GM21717 (cell line): ENCODE data around the gene KIAA0040.

Source experiments
- ATAC-seq: cut with Tn5 transposase; IDR thresholded peaks from one replicate; pipeline ENCODE4 v1.9.1; 2021; ENCODE audit warnings: mild to moderate bottlenecking, moderate library complexity; ENCODE audit not compliant: unreplicated experiment

KIAA0040 gene

GRCh38 chr1:175203570-175204068 is 11.0 kb upstream of the KIAA0040 start:
- no peak for ATAC-seq

DNA sequence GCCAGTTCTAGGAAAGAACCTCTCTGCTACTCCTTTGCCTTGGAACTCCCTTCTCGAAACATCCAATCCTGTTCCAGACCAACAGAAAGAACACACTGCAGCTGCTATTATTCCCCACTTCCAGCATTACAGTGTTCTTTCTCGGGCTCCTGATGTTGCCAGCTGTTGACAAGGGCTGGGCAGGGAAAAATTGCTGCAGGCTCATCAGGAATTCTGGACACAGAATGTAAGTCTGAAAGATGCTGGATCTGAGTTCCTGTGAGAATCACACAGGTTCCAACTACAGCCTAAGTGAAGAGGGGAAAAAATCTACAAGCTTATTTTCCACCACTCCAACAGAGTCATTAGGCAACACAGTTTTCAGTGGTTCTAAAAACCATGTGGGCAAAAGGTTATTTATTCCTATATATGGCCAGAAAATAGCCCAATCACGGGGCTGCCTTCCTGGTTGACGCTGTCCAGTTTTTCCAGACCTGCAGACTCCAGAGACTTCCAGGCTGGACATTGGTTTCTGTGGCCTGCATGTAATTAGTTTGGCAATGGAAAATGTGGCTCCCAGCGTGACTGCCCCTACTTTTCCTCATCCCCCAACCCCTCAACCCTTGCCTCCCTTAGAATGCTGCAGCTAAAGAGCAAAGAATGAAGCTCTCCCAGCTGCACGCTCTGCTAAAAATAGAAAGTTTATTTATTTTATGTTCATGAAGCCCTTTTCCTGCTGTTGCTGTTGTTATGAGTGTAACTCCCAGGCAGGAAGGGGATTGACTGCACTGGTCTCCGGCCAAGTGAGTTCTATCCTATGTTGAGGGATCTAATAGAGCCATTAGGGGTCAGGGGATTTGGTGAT is 8.3 kb upstream of the KIAA0040 start:
- no peak for ATAC-seq

DNA sequence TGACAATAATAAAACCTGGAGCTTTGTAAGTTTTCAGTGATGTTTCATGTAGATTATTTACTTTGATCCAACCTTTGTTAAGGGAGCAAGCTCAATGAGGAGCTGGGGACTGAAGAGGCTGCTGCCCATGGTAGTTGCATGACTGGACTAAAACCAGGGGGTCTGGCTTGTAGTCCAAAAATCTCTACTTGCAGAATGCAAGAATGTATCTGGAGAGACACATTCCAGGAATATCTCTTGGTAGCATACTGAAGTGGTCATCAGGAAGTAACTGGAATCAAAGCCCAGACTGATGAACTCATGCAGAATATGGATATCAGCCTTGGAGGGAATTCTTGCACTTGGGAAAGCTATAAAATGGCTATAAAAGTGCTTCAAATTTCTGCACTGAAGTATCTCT is 5.8 kb upstream of the KIAA0040 start:
- no peak for ATAC-seq

DNA sequence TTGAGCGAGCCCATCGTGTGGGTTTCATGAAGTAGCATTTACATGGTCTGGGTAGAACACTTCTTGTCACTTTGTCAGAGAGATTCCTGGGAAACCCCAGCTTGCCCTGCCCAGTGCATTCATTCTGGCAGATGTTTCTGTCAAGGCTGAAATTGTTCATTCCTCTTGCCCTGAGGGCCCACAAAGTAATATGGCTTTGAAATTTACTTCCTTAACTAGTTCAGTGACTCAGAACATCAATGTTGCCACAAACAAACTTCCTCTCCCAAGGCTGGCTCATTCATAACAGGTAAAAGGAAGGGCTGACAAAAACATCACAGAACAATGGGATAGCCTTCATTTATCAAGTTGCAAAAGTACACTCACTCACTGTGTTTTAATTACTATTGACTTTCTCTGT is 5.0 kb upstream of the KIAA0040 start:
- no peak for ATAC-seq

- ATAC-seq, result no peak
These were observed 3.2 kb upstream of the KIAA0040 start for GRCh38 chr1:175195798-175196197.

- ATAC-seq, result no peak
These were observed 2.7 kb upstream of the KIAA0040 start for GRCh38 chr1:175195281-175195680.

DNA sequence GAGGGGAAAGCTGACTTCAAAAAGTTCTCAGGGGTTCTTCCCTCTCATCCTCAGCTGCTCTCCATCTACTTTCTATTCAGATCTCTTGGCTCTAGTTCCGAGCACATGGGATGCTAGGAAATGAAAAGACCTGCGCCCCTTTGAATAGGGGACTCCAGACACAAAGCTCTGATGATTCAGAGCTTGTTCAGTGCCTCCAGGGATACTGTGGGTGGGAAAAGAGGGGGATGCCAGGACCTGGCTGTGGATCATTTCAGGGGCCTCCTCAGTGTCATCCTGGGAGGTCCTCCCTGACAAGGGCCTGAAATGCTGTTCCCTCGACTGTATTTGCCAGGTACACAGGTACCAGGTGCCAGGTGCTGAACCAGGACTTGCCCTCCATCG is 943 bp upstream of the KIAA0040 start:
- no peak for ATAC-seq

- ATAC-seq, result no peak
These were observed 406 bp downstream of the KIAA0040 start for GRCh38 chr1:175192111-175192629.

DNA sequence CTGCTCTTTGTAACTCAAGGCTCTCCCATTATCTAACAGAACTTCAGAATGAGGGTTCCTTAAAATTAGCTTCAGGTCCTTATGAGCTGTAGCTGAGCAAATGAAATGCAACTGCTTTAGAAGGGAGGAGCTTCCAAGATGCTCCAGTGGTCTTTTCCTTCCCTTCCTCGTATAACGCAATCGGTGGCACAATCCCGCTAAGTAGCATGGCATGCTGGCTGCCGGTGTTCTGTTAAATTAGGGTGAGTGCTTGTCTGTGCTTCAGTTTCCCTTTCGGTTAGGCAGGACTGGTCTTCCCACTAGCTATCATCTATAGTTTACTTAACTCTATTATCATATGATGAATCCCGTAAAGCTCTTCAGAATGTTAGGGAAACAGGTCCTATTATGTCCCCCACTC is 917 bp downstream of the KIAA0040 start:
- no peak for ATAC-seq

- peak; percentile 62 for ATAC-seq
These were observed 3.6 kb downstream of the KIAA0040 start for GRCh38 chr1:175188936-175189335.

DNA sequence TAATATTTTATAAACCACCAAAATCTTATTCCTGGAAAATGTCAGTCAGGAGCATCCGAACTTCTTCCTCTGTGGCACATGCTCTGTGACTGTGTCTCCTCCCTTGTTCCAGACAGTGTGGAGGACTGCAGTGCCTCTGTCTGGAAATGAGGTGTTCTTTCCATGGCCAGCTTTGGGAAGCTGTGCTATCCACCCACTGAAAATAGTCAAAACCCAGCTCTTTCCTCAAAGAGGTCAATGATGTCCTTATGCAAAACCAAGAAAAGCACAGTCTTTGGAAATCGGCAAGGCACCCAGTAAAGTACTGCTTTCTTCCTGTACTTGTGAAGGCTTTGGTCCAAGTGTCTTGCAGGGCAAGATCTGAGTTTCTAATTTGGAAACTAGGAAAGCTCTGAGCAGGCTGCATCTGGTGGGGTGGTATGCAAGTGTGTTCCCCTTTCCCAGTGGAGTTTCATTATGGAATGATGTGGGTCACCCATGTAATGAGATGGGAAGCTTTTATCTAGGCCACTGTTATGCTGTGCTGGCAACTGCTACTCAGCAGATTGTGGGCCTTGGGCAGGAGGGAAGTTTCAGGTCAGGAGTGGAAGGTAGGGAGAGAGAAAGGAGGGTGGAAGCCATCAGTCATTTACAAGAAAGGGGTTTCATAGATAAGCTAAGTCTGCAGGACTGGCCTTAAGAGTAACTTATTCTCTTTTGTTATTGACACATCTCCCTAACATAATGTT is 6.0 kb downstream of the KIAA0040 start:
- ATAC-seq, result no peak

- ATAC-seq, result no peak
These were observed 6.7 kb downstream of the KIAA0040 start for GRCh38 chr1:175185903-175186302.

DNA sequence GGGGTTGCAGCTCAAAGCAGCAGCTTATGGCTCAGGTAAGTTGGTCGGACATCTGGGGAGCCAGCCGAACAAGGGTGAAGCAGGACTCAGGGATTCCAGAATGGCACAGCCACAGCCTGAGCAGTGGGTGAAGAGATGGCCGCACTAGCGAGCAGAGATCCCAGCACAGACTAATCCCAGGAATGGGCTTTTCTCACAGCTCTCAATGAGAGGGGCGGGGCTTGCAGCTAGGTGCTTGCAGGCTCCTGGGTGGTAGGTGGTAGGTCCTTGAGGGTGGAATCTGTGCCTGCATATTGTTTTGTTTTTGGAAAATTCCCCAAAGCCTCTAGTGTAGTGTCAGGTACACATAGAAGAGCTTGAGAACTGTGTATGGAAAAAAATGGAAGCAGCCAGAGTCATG is 9.0 kb downstream of the KIAA0040 start:
- ATAC-seq, result no peak

DNA sequence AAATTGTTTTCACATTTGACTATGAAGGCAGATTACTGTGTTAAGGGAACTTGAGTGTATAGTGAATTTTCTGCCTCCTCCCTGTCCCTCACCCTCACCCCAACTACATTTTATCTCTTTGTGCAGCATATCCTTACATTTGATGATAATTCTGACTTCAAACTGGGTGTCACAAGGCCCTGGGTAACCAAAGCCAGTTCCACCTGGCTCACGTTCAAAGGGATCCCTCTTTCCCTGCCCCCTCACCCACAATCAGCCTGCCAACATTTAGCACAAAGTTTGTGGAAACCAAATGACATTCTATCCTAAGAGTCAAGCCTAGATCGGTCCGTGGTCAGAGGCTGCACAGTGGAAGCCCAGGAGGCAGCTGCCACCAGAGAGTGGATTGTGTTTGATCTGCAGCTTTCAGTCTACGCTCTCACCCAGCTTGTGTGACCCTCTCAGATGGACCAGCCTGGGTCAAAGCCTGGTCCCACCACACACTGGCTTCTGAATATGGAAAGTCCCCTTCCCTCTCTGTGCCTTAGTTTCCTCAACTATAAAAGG is 10.3 kb downstream of the KIAA0040 start:
- ATAC-seq, result no peak

DNA sequence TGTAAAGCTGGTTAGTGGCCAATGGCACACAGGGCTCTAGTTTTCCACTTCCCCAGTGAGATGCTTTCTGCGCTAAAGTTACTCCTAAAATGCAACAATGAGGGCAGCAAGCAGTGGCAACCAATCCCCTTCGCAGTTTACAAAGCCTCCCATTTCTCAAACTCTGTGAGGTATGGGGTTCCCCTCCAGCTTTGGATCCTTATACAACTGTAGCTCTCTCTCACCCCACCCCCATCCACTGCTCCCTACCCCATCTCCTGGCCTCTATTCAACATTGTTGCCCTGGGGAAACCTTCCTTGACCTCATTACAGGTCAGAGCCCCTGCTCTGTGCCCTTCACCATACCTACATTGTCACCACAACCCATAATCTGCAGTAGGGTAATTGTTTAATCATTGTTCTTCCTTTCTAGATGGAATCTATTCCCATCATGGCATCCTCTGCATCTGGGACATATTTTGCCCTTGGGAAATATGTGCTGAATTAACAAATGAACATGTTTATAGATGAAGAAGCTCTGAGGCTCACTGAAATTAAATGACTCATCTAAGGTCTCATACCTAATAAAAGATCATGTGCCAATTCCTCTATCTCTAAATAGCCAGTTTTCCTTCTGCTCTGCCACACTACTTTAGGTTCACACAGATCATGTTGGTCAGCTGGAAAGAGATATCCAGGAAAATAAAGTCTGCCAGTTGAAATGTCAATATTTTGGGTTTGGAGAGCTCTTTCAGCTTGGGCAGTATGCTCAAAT is 12.6 kb downstream of the KIAA0040 start:
- no peak for ATAC-seq

DNA sequence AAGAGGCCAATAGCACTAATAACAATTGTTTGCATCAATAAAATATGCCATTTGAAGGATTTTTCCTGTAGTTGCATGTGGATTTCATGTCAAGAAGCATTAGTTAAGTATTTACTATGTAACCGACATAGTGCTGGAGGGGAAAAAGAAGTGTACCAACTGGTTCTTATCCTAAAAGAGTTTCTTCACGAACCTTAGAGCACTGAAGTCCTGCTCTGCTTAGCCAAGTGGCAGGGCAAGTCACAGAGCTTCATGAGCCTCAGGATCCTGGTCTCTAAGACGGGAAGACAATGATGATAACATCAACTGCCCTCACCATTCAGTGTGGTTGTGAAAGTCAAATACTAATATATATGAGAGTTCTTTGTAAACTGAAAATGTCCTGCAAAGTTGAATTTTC is 14.1 kb downstream of the KIAA0040 start:
- ATAC-seq, result no peak

DNA sequence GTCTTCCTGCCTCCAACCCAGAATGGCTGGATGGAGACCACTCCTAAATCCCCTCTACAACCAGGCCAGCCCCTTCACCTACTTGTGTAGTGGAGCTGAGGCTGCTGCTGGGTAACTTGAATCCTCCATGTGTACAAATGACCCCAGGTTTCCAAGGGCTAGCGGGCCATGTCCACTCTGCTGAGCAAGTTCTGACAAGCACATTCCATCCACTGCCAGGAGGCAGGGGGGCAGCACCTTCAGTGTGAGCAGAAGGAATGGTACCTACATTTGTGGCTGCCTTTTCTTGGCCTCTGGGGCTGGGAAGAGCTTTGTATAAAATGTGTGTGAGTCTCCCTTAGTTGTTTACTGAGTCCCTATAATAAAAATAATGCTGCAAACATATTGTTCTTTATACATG is 14.5 kb downstream of the KIAA0040 start:
- no peak for ATAC-seq

DNA sequence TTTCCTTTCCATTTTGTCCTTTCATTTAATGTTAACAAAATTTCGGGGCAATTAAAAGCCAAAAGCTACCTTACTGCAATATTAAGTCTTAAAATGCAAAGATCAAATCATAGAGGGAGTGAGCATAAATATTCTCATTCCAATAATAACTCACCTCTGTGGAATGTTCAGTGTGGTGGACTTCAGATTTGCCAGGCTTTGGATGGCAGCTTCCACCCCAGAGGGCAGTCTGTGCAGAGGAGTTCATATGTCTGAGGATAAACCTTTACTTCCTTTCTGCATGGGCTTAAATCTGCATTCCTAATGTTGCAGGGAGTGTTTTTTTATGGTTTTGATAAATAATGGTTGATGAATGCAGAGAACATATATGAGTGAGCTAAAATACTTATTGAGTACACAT is 16.3 kb downstream of the KIAA0040 start:
- no peak for ATAC-seq

DNA sequence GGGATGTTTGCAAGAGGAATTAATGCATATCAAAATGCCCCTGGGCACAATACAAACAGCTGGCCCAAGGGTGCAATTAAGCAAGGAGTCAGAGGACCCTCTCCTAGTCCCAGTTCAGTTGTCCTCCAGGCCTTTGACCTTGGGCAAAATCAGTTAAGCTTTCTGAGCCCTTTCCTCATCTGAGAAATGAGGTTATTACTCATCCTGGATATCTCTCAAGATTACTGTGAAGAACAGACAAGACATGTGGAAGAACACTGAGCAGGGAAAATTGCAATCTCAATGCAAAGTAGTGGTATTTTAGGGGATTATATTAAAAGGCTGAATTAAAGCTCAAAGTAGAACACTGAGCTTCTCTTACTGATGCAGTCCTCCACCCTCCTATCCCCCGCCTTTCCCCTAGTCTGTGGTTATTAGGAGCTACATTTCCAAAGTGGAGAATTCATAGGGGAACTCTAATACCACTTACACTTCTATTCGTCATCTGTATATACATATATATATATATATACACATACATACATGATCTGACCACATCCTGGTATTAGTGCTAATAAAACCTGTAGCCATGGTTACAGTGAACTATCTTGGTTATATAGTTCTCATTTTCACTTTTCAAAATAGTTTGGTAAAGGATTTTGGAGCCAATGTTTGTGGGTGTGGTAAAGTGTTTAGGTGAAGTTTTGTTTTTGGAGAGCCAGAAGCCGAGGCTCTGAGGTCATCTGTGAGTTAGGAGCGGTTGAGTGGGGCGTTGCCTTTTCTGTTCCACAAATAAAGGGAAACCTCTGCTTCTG is 18.1 kb downstream of the KIAA0040 start:
- no peak for ATAC-seq

- no peak for ATAC-seq
These were observed 19.0 kb downstream of the KIAA0040 start for GRCh38 chr1:175173531-175173930.
